Measurements from ENCODE around the gene CREB3L1.

The CREB3L1 gene

DNA sequence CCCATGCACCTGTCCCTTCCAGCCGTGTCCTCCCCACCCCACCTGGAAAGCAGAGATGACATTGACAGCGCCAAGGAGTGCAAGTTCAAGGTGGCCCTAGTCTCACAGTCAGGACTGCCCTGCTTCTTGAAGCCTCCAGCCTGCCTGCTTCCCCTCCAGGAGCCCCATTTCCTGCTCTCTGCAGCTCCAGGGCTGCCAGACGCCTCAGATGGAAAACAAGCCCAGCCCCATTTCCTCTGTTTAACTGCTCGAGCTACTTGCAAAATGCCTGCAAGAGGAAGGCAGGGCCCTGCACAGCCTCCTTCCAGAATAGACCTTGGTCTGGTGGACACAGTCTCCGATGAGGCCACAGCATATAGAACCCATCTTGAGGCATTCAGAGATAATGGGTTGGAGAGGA is 64.8 kb downstream of the CREB3L1 start:
- no peak for DNase-seq (ENCODE audit: low read depth in 3 of 3)

DNA sequence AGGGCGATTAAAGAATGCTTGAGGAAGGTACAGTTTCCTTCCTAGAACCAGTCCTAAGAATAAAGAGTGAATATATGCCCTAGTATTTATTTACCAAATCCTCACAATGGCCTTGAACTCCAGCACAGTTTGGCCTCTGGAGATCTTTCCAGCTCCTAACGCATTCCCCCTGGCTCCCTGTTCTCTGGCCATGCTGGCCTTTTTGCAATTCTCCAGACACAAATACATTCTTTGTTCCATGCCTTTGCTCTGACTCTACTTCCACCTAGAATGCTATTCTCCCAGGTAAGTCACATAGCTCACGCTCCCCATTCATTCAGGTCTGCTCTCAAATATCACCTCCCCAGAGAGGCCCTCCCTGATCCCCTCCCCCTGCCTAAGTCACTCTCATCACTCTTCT is 66.1 kb downstream of the CREB3L1 start:
- DNase-seq (ENCODE audit: low read depth in 3 of 3), result no peak

DNA sequence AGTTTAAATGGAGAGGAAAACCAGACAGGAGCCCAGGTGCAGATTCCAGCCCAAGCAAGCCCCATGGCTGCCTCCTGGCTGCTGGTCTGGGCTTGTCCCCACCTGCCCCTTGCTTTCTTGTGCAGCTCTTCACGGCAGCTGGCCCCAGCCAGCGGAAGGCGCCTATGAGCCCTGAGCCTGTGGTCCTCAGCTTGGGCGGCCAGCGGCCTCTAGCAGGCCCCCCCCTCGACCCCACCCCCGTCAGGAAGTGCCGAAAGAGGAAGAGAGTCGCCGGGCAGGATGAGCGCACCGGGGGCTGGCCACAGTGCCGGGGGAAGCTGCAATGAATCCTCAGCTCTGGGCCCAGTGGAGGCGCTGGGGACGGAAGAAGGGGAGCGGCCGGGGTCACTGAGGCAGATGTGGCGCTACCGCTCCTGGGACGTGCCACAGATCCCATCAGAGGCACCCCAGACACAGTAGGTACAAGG is 67.7 kb downstream of the CREB3L1 start:
- no peak for DNase-seq (ENCODE audit: low read depth in 3 of 3)

DNA sequence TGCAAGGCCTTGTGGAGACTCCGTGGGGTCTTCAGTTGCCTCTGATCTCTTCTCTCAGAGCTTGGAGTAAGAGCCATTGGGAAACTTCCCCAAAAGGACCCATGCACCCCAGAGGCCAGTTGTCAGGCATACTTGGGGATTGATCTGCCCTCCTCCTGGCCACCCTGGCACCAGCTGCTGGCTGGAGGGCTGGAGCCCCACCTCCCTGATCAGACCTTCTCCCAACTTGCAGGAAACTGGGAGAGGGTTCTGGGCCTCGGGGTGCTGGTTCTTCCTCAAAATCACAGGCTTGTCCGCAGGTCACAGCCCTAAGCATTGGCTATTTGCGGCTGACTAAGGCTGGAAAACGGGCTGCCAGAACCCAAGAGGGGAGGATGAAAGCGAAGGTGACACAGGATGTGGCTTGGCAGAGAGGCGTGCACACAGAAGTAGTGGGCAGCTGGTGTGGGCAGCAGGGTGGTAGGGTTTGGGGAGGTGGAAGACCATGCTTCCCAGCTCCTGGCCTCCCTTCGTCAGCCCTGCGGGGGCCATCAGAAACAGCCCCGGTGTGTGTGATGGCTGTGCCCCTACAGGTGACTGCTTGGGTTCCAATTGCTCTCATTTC is 68.5 kb downstream of the CREB3L1 start:
- DNase-seq (ENCODE audit: low read depth in 3 of 3), result no peak

DNA sequence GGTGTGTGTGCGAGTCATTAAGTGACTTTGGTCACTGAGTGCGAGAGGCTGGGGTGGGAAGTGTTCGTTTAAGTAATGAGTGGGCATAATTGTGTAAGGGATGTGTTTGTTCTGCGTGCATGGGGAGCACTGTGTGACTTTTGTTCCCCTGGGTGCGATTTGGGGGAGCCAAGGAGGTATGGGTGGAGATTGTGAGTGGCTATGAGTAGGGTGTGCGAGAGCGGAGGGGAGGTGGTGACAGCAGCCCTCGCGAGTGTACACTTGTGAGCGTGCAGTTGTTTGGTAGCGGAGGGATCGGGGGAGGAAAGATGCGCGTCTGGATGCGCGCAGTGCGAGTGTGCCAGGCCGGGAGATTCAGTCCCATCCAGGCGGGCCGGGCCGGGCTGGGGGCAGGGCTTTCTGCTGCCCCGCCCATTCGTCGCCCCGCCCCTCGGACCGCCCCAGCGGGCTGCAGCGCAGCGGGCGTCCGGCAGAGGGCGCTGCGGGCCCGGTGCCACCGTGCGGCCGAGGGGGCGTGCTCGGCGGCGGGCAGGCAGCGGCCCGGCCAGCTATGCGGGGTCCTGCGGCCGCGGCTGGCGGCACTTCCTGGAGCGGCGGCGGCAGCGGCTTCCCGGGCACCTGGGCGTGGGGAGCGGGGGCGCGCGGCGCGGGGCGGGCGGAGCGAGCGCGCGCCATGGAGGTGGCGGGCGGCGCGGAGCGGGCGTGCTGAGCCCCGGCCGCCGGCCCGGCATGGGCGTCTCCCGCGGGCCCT is 69.6 kb downstream of the CREB3L1 start, which contains the start of gene DGKZ:
TSS of gene DGKZ (plus strand) at position 578 of the 751 bp plus-strand sequence. CDS start 197 bp downstream, outside the sequence.
- DNase-seq (ENCODE audit: low read depth in 3 of 3), result peak; percentile 77 to 82 (median 81)

DNA sequence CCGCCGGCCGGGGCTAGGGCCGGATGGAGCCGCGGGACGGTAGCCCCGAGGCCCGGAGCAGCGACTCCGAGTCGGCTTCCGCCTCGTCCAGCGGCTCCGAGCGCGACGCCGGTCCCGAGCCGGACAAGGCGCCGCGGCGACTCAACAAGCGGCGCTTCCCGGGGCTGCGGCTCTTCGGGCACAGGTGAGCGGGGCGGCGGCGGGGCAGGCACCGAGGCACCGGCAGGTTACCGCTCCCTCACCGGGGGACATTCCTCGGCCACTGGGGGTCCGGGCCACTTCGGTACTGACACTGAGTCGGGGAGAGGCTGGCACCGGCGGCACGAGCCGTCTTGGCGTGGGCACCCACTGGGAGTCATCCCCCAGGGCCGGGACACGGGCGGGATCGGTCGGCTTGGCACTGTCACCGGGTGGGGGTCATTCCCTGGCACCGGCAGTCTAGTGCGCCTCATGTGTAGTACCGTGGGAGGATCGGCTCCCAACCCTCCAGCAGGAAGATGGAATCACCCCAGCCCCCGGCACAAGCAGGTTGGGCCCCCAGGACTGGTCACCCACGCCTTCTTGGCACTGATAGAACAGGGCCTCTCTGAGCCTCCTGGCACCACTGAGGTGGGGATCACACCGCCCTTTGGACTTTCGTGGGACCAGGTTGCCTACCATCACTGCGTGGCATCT is 70.3 kb downstream of the CREB3L1 start:
- no peak for DNase-seq (ENCODE audit: low read depth in 3 of 3)

DNA sequence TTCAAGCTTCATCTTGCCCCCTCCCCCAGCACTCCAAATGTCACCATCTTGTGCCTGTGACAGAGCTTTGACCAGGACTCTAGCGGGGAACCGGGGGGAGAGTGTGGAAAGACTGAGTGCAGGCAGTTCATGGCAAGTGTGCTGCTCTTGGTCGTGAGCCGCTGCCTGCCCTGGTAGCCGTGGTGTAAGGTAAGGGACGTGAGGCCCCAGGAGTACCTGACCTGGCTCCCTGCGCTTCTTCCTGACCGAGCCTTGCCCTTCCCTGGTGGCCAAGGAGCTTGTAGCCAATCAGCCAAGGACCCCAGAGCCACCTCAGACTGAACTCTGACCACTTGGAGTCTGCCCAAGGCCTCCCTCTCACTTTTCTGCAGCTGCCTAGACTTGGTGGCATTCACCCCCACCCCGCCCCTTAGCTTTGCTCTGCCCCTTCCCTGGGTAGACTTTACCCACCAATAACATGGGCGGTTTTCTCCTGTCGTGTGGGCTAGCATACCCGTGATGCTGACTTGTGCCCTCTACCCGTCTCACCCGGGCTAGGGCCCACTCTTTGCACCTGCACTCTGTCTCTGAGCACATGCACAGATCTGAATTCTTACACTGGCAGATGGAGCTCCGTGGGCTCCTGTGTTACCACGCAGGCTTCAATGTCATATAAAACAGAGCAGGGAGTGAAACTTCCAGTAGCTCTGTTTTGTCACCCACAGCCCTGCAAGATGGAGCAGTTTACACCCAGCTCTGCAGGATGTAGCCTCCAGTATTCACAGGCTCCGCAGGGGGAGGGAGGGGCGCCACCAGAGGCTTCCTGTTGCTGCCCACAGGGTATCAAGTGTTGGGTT is 71.3 kb downstream of the CREB3L1 start:
- DNase-seq (ENCODE audit: low read depth in 3 of 3), result no peak

DNA sequence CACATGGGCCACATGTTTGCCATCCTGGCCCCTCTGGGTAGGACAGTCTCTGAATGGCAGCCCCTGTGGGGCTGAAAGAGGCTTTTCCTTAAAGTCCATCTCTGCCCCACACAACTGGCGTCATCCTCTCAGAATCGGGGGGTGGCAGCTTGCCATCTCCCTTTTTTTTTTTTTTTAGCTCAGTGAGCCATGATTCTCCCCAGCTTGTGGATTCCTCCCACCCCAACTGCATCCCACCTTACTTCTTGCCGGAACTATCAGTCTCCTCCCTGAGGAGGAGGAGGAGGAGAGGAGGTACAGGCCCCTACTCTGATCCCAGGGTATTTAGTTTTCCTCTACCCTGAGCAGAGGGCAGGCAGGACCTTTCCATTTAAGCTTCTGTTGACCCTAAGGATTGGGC is 73.2 kb downstream of the CREB3L1 start:
- DNase-seq (ENCODE audit: low read depth in 3 of 3), result no peak

DNA sequence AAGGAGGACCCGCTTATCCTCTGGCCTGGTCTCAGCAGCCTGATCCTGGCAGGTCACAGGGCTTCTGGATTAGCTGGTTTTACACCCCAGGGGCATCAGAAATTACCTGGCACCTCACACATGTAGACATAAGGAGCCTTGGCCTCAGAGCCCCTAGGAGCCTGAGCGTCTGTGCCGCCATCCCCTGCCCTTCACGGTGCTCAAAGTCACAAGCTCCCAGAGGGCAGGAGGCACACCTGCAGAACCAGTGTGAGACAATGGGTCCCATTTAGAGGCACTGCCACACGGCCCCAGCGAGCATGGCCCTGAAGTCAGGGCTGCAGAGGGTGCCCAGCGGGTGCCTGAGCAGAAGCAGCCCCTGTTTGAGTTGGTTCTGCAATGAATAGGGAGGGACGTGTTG is 73.7 kb downstream of the CREB3L1 start:
- DNase-seq (ENCODE audit: low read depth in 3 of 3), result no peak

DNA sequence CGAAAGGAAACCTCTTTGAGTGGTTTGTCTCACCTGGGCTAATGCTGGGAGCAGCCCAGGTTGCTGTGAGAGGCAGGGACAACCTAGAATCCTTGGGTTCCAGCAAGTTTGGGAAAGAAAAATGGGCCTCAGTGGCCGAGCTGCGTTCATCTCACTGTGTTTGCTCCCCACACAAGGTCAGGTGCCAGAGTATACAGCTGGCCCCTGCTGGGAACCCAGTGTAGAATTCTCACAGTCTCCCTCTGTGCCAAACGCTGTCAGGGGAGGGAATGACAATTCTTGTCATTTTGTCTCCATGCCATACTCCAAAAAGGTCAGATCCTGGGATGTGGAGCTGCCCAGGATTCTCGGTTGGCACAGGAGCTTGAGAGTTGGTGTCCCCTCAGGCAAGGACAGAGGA is 74.1 kb downstream of the CREB3L1 start:
- no peak for DNase-seq (ENCODE audit: low read depth in 3 of 3)

DNA sequence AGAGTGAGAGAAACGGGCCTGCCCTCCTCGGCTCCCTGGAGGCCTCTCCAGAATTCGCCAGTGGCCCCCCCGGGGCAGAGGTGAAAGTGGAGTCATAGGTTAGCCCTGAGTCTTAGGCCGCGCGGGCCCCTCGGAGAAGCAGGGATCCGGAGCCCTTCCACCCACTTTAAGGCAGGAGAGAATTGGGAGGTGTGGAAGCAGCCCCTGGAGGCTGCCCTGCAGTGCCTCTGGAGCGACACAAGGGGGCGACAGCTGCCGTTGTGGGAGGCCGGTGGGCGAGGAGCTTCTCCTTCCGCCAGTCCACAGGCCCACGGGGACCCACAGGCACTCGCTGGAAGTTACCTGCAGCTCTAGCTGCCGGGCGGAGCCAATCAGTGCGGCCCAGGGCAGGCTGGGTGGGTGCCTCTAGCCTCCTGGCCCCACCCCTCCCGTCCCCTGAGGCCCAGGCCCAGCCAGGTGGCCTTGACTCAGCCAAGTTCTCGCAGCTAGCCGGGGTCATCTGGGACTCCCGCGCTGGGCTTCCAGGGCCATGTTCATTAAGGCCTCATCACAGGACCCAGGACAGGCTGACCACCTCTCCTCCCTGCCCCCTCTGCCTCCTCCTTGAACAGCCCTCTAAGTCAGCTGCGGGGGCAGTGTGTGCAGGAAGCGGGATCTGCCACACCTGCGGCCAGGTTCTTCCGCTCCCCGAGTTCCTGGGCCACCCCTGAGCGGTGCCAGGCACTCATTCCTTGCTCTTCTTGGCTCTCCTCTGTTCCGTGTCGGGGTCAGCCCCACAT is 74.8 kb downstream of the CREB3L1 start:
- DNase-seq (ENCODE audit: low read depth in 3 of 3), result peak; percentile 48 to 58 (median 49)

DNA sequence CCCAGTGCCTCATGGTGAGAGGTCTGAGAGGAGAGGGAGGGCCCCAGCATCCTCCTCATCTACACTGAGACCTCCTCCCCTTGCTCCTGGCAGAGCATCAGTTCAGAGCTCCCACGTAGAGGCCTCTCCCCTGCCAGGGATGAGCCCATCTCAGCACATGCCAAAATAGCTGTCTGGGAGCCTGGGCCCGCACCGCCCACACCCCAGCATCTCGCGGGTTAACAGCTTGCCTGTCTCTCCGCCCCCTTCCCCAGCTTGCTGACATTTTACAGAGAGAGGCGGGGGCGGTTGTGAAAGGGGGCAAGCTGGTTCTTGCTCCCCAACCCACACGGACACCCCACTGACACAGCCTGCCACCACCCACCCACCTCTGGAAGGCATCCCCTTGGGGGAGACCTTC is 76.2 kb downstream of the CREB3L1 start:
- peak; percentile 34 to 72 (median 60) for DNase-seq (ENCODE audit: low read depth in 3 of 3)

DNA sequence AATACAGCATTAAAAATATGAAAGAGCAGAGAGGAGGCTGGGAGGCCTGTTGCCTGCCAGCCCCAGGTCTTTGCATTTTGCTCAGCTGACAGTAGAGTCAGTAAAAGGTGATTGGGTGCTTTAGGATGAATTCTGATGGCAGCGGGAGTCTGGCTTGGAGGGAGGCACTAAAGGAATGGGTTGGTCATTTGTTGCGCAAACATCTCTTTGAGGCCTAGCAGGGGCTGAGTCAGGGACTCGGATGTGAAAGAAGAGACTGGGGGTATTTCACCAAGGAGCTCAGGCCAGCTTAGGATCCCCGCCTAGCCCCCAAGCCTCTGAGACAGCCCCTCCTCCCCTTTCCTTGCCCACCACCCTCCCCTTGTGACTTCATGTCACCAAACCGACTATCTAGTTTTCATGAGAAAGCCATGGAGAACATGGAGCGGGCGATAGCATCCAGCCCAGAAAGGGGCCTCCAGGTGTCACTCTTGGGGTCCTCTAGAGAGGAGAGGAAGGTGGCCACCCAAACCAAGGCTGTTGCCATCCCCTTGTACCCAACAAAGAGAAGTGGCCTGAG is 79.5 kb downstream of the CREB3L1 start:
- DNase-seq (ENCODE audit: low read depth in 3 of 3), result no peak

DNA sequence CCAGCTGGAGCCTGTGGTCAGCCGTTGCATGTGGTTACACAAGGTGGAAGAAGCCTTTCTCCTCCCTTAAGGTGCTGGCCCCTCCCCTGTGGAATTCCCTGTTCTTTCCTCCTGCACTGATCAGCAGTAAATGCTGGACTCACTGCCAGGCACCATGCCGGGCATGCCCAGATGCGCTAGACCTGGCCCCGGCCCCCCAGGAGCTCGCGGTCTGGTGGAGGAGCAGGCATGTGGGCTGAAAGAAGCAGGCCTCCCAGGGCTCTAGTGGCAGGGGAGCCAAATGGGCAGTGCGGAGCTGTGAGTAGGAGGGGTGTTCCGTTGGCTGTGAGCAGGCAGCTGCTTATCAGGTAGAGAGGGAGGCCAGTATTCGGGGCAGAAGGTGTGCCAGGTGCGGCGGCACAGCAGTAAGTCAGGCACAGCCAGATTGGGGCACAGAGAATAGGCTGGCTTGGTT is 80.0 kb downstream of the CREB3L1 start:
- DNase-seq (ENCODE audit: low read depth in 3 of 3), result no peak

DNA sequence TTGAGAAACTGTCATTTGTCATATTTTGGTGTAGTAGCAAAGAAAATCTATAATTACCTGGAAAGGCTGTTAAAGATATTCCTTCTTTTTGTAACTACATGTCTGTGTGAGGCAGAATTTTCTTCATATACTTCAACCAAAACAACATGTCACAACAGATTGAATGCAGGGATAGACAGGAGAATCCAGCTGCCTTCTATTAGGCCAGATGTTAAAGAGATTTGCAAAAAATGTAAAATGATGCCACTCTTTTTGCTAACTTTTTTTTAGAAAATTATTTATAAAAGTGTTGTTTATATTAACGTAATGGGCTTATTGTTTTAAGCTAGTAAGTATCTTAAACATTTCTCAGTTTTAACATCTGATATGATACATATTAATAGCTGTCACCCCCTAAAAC is 82.5 kb downstream of the CREB3L1 start:
- no peak for DNase-seq (ENCODE audit: low read depth in 3 of 3)

DNA sequence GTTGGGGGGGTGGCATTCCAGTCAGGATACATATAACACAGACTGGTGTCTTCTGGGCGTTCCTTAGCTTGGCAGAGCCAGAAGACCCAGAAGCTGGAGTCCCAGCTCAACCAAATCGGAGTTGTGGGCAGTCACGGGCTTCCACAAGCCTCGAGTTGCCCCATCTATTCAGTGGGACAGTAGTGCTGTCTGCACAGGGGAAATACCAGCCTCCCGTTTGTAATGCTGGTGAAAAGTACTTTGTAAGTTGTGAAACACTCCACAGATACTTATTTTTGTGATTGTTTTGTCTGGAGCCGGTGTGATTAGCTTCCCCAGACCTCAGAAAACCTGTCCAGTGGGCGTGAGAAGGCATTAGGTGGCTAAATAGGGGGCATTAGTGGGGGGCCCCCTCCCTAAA is 83.4 kb downstream of the CREB3L1 start:
- DNase-seq (ENCODE audit: low read depth in 3 of 3), result no peak

DNA sequence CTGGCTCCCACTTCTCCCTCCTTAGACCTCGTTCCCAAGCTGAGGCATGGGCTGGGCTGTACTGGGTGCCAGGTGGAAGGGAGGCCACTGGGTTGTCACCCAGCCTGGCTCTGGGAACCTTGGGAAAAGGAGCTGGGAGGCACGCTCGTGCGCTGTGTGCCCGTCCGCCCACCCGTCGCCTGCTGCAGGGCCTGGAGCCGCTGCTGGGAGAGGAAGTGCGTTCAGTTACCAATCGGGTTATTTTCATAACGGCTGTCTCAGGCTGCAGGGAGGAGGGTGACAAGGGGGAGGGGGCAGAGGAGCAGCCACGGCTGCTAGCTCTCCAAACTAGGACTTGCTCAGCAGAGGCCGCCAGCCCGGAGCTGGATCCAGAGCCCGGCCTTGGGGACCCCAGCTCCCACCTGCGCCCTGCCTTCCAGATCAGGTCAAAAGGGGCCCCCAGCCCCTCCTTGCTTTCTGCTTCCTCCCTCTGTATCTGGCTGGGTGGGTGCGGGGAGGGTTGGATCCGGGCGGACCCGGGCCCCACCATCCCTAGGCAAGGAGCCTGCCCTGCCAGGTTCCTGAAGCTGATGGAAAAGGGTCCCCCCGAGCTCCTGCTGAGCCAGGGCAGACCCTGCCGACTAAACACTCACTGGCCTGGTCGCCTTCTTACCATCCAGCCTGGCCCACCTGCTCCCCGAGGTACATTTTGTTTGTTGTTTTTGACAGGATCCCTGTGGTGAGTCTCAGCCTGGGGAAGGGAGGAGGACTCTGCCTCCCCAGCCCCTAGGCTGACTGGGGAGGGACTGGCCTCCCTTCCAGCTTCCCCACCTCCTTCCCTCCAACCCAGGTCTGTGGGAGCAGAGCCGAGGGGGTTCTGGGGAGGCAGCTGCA is 84.1 kb downstream of the CREB3L1 start:
- DNase-seq (ENCODE audit: low read depth in 3 of 3), result peak in 1 of 3 experiments; percentile 38

DNA sequence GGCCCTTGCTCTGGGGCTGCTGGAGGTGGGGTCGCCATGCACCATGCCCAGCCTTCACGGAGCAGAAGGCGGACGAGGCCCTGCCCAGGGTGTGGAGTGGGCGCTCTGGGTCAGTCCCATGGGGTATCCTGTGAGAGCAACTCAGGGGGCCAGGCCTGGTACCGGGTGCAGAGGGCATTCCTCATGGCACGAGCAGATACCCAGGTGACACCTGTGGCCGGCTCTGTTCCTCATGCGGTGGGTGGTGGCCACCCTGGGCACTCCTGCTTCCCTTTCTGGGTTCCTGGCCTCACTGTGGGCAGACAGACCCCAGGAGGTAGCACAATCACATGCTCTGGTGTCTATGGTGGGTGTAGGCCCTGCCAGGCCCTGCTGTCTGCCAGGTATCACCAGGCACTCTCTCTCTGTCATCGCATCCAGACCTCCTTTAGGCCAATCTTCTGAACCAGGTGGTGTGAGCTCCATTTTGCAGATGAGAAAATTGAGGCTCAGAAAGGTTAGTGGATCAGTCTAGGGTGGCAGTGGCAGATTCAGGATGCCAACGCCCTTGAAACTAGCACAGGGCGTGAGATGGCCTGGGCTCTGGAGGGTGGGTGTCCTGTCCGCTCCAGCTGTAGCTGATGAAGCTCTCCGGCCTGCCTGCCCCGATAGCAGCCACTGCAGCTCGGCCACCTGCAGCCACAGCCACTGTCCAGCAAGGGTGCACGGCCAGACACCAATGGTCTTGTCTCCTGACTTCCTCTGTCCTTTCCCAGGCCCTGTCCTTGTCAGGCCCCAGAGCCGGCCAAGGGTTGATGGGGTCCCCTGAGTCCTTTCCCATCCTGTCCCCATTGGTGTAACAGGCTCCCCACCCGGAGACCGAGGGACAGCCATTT is 84.9 kb downstream of the CREB3L1 start:
- no peak for DNase-seq (ENCODE audit: low read depth in 3 of 3)

DNA sequence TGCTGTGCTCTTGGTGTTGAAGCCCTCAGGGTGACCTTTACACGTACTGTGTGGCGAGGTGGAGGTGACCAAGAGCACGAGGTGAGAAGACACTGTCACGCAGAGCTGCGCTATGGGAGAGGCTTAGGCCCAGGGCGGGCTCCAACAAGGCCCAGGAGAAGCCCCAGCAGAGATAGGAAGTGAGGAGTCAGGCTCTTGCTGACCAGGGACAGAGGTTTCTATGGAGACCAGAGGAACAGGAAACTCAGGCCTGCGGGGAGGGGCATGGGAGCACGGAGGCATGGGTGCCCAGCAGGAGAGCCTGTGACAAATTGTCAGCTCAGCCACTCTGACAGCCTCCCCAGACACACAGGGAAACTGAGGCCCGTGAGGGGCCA is 85.6 kb downstream of the CREB3L1 start:
- DNase-seq (ENCODE audit: low read depth in 3 of 3), result no peak

Measured in stimulated activated CD4-positive, alpha-beta T cell treated with anti-CD3 and anti-CD28 coated beads, TNF-alpha, amount 100 ng/mL, for 4 hours (primary cell).